OCI-LY7 (cell line): ENCODE results near the gene GLRA1. TPM values are rescaled to one million over a fixed set of nuclear protein-coding genes. Genes with fewer than 3 reads are reported as not detected.

ENCODE experiments used
- BruUV-seq: library from RNA; stranded (reverse); fragments of 400-500 nt; replicated peaks from 2 replicates; lab custom pipeline; 2021; lab: Mats Ljungman, UMichigan
- CTCF ChIA-PET: fragments of 300-600 bp; sonication (Branson Sonifier 250); formaldehyde crosslinking; loops from one replicate; lab custom pipeline; 2022; ENCODE audit warnings: antibody characterized with exemption; ENCODE audit not compliant: unreplicated experiment; lab: Charles Lee
- POLR2A ChIA-PET: fragments of 300-600 bp; sonication (Branson Sonifier 250); formaldehyde crosslinking; loops from one replicate; lab custom pipeline; 2022; ENCODE audit warnings: antibody characterized with exemption; lab: Charles Lee
- DNase-seq: peaks from one replicate; pipeline ENCODE4 v3.0.0-alpha.2; 2015; ENCODE audit warnings: low spot score
- H2AFZ ChIP-seq: fragments of 200-600 bp; sonication (generic), shearing (Covaris generic); 2 replicates; pipeline ENCODE4 v1.6.1; 2014; ENCODE audit warnings: mild to moderate bottlenecking, antibody characterized with exemption, low read length, moderate library complexity
- H3K27ac ChIP-seq: fragments of 200-600 bp; sonication (generic); 2 replicates; pipeline ENCODE4 v1.5.1; 2014; ENCODE audit warnings: mixed run types, low read depth, mild to moderate bottlenecking, moderate library complexity, low read length, inconsistent platforms; ENCODE audit not compliant: poor library complexity, severe bottlenecking
- H3K36me3 ChIP-seq: fragments of 200-600 bp; sonication (generic); 2 replicates; pipeline ENCODE4 v1.6.1; 2014; ENCODE audit warnings: mild to moderate bottlenecking, antibody characterized with exemption, low read length, moderate library complexity, mixed read lengths; ENCODE audit not compliant: insufficient read depth
- H3K4me1 ChIP-seq: fragments of 200-600 bp; sonication (generic); 2 replicates; pipeline ENCODE4 v1.5.1; 2014; ENCODE audit warnings: mild to moderate bottlenecking, low read length; ENCODE audit not compliant: insufficient read depth, poor library complexity, severe bottlenecking
- H3K4me2 ChIP-seq: fragments of 200-600 bp; sonication (generic); 2 replicates; pipeline ENCODE4 v1.6.1; 2014; ENCODE audit warnings: mild to moderate bottlenecking, low read length
- H3K4me3 ChIP-seq: fragments of 200-600 bp; sonication (generic); 2 replicates; pipeline ENCODE4 v1.5.1; 2014; ENCODE audit warnings: mild to moderate bottlenecking, low read depth, low read length; ENCODE audit not compliant: poor library complexity, severe bottlenecking
- H3K79me2 ChIP-seq: fragments of 200-600 bp; sonication (generic); 2 replicates; pipeline ENCODE4 v1.6.1; 2016; ENCODE audit warnings: low read depth, mild to moderate bottlenecking, low read length, moderate library complexity, mixed read lengths; ENCODE audit not compliant: insufficient read depth
- H3K9me2 ChIP-seq: fragments of 200-600 bp; sonication (generic); 2 replicates; pipeline ENCODE4 v1.6.1; 2016; ENCODE audit warnings: mild to moderate bottlenecking, low read length, mixed read lengths; ENCODE audit not compliant: insufficient read depth
- H3K9me3 ChIP-seq: fragments of 200-600 bp; sonication (generic); 2 replicates; pipeline ENCODE4 v1.6.1; 2014; ENCODE audit warnings: mild to moderate bottlenecking, mixed run types, low read length, mixed read lengths
- H4K20me1 ChIP-seq: fragments of 200-600 bp; sonication (generic); 2 replicates; pipeline ENCODE4 v1.6.1; 2014; ENCODE audit warnings: mild to moderate bottlenecking, antibody characterized with exemption, low read length, moderate library complexity, mixed read lengths; ENCODE audit not compliant: insufficient read depth
- CTCF ChIP-seq: fragments of 200-600 bp; sonication (generic); conservative IDR thresholded peaks from 2 replicates; pipeline ENCODE4 v1.5.1; 2014; ENCODE audit warnings: mild to moderate bottlenecking, antibody characterized with exemption, low read length, moderate library complexity, mixed read lengths
- EZH2phosphoT487 ChIP-seq: fragments of 200-600 bp; sonication (generic); IDR thresholded peaks from 2 replicates; pipeline ENCODE4 v1.6.1; 2018; ENCODE audit warnings: low read depth, borderline replicate concordance, mild to moderate bottlenecking, mixed run types, antibody characterized with exemption, low read length, moderate library complexity, mixed read lengths
- intact Hi-C: fragments of 100-400 bp; cut with micrococcal nuclease; formaldehyde crosslinking; loops from one replicate; pipeline ENCODE4 v1.10.0; 2022; ENCODE audit not compliant: unreplicated experiment
- total RNA-seq, 2 experiments: library from RNA; depleted of rRNA in 1 of 2; stranded (reverse); fragments of >200 nt in 1 of 2; shearing (Covaris generic) in 1 of 2; gene quantifications; 2 replicates each; pipeline ENCODE4 v1.2.3, GENCODE V29; 2014 to 2022

Gene GLRA1
- total RNA-seq, 2 experiments from 2014 or later = not detected

- H4K20me1 ChIP-seq = 0 out of 2 replicates have a peak, but pooled peaks cover 12% of the 10 kb centered on the region
- no peak overlapping the region for H3K4me3 ChIP-seq
- no peak overlapping the region for H2AFZ ChIP-seq
- H3K79me2 ChIP-seq = 0 out of 2 replicates have a peak, but pooled peaks cover 6% of the 10 kb centered on the region
- no TSS peak for BruUV-seq
- no peak overlapping the region for H3K4me2 ChIP-seq
- H3K4me1 ChIP-seq = no peaks in the 10 kb centered on the region
- H3K36me3 ChIP-seq = peaks cover 89% of the 10 kb centered on the region
- no peak for TF ChIP-seq CTCF
- no peak for TF ChIP-seq EZH2phosphoT487
- H3K27ac ChIP-seq = no peak overlapping the region
- ChIA-PET CTCF (no interaction called here), POLR2A (interaction anchor here (1.8 kb wide), 1 partner anchor 12 kb away, joined by 6 read pairs; no protein-coding TSS in a partner anchor)
- no peaks in the 10 kb centered on the region for H3K9me3 ChIP-seq
- no peak for DNase-seq
- intact Hi-C loops = no loop called here
- no peaks in the 10 kb centered on the region for H3K9me2 ChIP-seq
Observed at GRCh38 chr5:151812757-151813309, 111.8 kb downstream of the GLRA1 start.

- H3K4me3 ChIP-seq = no peak overlapping the region
- no peaks in the 10 kb centered on the region for H3K9me3 ChIP-seq
- H2AFZ ChIP-seq = no peak overlapping the region
- ChIA-PET POLR2A (interaction anchor here (0.7 to 2.5 kb wide), 4 partner anchors 11 to 38 kb away, joined by 3 to 11 read pairs (median 4); no protein-coding TSS in a partner anchor), CTCF (no interaction called here)
- intact Hi-C loops = no loop called here
- H3K4me1 ChIP-seq = no peaks in the 10 kb centered on the region
- no peaks in the 10 kb centered on the region for H3K9me2 ChIP-seq
- H3K36me3 ChIP-seq = peaks cover 100% of the 10 kb centered on the region
- no peak for DNase-seq
- TF ChIP-seq CTCF = no peak
- no peak for TF ChIP-seq EZH2phosphoT487
- no peak overlapping the region for H3K27ac ChIP-seq
- no TSS peak for BruUV-seq
- 0 out of 2 replicates have a peak, but pooled peaks cover 6% of the 10 kb centered on the region for H3K79me2 ChIP-seq
- 0 out of 2 replicates have a peak, but pooled peaks cover 12% of the 10 kb centered on the region for H4K20me1 ChIP-seq
- no peak overlapping the region for H3K4me2 ChIP-seq
Observed at GRCh38 chr5:151811593-151812321, 112.9 kb downstream of the GLRA1 start.

GRCh38 chr5:151810897-151811296 lies 113.8 kb downstream of the GLRA1 start:
- H3K4me3 ChIP-seq = no peak overlapping the region
- H3K27ac ChIP-seq = no peak overlapping the region
- ChIA-PET CTCF (no interaction called here), POLR2A (interaction anchor here (0.6 to 2.5 kb wide), 3 partner anchors 10 to 528 kb away, joined by 3 to 11 read pairs (median 6); no protein-coding TSS in a partner anchor)
- H3K36me3 ChIP-seq = peaks cover 100% of the 10 kb centered on the region
- no peaks in the 10 kb centered on the region for H3K9me2 ChIP-seq
- H2AFZ ChIP-seq = no peak overlapping the region
- 0 out of 2 replicates have a peak, but pooled peaks cover 12% of the 10 kb centered on the region for H4K20me1 ChIP-seq
- no peaks in the 10 kb centered on the region for H3K9me3 ChIP-seq
- peaks cover 6% of the 10 kb centered on the region; the same call in 1 of the 2 replicates for H3K79me2 ChIP-seq
- DNase-seq = no peak
- no peaks in the 10 kb centered on the region for H3K4me1 ChIP-seq
- no peak overlapping the region for H3K4me2 ChIP-seq
- TF ChIP-seq EZH2phosphoT487 (no peak), CTCF (no peak)
- no TSS peak for BruUV-seq
- intact Hi-C loops = no loop called here
